ENCODE data around the gene CAPN11. TPM values are rescaled to one million over a fixed set of nuclear protein-coding genes. Genes with fewer than 3 reads are reported as not detected.
"Not testable (repeated sequence)": the region's sequence is repeated elsewhere in the genome, so short reads cannot be mapped to it uniquely, and the experiment has no call there.

CAPN11 gene
- total and polyA plus RNA-seq, 2 experiments from 2014 or later, result 1.1 to 1.7 TPM

DNA sequence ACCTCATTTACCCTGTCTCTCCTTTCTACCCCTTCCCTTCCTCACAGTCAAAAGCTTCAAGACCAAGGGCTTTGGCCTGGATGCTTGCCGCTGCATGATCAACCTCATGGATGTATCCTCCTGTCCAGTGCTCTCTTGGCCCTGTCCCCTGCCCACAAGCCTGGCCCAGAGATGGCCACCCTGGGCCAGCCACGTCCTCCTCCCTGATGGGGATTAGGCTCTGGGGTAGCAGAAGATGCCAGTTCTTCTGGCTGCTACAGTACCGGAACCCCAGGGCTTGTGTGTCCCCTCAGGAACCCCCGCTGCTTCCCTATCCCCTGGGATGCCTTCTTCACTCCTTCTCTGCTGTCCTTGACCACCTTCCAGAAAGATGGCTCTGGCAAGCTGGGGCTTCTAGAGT is 22.3 kb downstream of the CAPN11 start:
- Mint-ChIP-seq H3K27me3 (ENCODE audit: insufficient read depth, low read depth, poor library complexity) (peaks cover 22% of the 10 kb centered on the region), H3K4me1 (peaks cover 31% of the 10 kb centered on the region), H3K9me3 (no peaks in the 10 kb centered on the region), H3K27ac (no peak overlapping the region), H3K36me3 (ENCODE audit: low read depth) (no peaks in the 10 kb centered on the region; the same call in 2 of the 3 replicates), H3K4me3 (no peak overlapping the region)
- H3K9me2 ChIP-seq (ENCODE audit: insufficient read depth), result no peaks in the 10 kb centered on the region
- no peaks in the 10 kb centered on the region for H3K27me3 ChIP-seq (ENCODE audit: insufficient read depth)
- peaks cover 6% of the 10 kb centered on the region for H3K4me1 ChIP-seq (ENCODE audit: insufficient read depth)
- H2AFZ ChIP-seq, result no peak overlapping the region
- no peaks in the 10 kb centered on the region for H3K79me2 ChIP-seq (replicated peaks; ENCODE audit: insufficient read depth)
- H3K4me2 ChIP-seq, result no peak overlapping the region
- no peak overlapping the region for H3K27ac ChIP-seq (ENCODE audit: low read depth)
- H3K36me3 ChIP-seq (ENCODE audit: insufficient read depth), result no peaks in the 10 kb centered on the region
- TF ChIP-seq, protein P1, sequence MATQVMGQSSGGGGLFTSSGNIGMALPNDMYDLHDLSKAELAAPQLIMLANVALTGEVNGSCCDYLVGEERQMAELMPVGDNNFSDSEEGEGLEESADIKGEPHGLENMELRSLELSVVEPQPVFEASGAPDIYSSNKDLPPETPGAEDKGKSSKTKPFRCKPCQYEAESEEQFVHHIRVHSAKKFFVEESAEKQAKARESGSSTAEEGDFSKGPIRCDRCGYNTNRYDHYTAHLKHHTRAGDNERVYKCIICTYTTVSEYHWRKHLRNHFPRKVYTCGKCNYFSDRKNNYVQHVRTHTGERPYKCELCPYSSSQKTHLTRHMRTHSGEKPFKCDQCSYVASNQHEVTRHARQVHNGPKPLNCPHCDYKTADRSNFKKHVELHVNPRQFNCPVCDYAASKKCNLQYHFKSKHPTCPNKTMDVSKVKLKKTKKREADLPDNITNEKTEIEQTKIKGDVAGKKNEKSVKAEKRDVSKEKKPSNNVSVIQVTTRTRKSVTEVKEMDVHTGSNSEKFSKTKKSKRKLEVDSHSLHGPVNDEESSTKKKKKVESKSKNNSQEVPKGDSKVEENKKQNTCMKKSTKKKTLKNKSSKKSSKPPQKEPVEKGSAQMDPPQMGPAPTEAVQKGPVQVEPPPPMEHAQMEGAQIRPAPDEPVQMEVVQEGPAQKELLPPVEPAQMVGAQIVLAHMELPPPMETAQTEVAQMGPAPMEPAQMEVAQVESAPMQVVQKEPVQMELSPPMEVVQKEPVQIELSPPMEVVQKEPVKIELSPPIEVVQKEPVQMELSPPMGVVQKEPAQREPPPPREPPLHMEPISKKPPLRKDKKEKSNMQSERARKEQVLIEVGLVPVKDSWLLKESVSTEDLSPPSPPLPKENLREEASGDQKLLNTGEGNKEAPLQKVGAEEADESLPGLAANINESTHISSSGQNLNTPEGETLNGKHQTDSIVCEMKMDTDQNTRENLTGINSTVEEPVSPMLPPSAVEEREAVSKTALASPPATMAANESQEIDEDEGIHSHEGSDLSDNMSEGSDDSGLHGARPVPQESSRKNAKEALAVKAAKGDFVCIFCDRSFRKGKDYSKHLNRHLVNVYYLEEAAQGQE (IDR thresholded peaks at IDR 0.05; ENCODE audit: unreplicated experiment), result no peak
- no peak for DNase-seq (ENCODE audit: low spot score)
- H3F3A ChIP-seq (replicated peaks; ENCODE audit: low read depth), result 0 out of 2 replicates have a peak, but pooled peaks cover under 1% of the 10 kb centered on the region
- no peak overlapping the region for H3K4me3 ChIP-seq
- no peaks in the 10 kb centered on the region for H4K20me1 ChIP-seq (replicated peaks; ENCODE audit: insufficient read depth)
- no peak for ATAC-seq

GRCh38 chr6:44181784-44182183 is 23.2 kb downstream of the CAPN11 start:
- H2AFZ ChIP-seq; H3K27ac ChIP-seq (ENCODE audit: low read depth); ATAC-seq; H3K9me3 Mint-ChIP-seq; H3K4me3 Mint-ChIP-seq; H3K4me2 ChIP-seq; H3K36me3 Mint-ChIP-seq (ENCODE audit: low read depth); DNase-seq (ENCODE audit: low spot score); H3F3A ChIP-seq (replicated peaks; ENCODE audit: low read depth); H4K20me1 ChIP-seq (replicated peaks; ENCODE audit: insufficient read depth); H3K27ac Mint-ChIP-seq; H3K9me2 ChIP-seq (ENCODE audit: insufficient read depth); H3K79me2 ChIP-seq (replicated peaks; ENCODE audit: insufficient read depth); H3K27me3 ChIP-seq (ENCODE audit: insufficient read depth); H3K36me3 ChIP-seq (ENCODE audit: insufficient read depth); H3K4me3 ChIP-seq: not testable (repeated sequence)
- Mint-ChIP-seq H3K27me3 (ENCODE audit: insufficient read depth, low read depth, poor library complexity) (peaks cover 21% of the 10 kb centered on the region), H3K4me1 (peaks cover 31% of the 10 kb centered on the region)
- H3K4me1 ChIP-seq (ENCODE audit: insufficient read depth), result peaks cover 12% of the 10 kb centered on the region

DNA sequence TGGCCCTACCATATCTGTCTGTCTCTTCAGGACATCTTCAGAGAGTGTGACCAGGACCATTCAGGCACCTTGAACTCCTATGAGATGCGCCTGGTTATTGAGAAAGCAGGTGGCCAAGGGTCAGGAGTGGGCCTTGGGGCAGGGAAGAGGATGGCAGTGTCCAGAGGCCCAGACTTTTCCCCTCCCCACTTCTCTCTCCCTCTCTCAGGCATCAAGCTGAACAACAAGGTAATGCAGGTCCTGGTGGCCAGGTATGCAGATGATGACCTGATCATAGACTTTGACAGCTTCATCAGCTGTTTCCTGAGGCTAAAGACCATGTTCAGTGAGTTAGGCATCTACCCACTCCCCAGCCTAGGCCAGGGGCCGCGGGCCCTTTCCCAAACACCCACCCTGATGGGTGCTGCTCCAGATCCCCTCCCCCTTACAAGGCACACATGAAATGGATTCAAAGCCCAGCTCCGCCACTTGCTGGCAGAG is 24.3 kb downstream of the CAPN11 start:
- Mint-ChIP-seq H3K4me1 (peaks cover 28% of the 10 kb centered on the region), H3K4me3 (no peak overlapping the region), H3K36me3 (ENCODE audit: low read depth) (no peaks in the 10 kb centered on the region), H3K27ac (no peak overlapping the region), H3K27me3 (ENCODE audit: insufficient read depth, low read depth, poor library complexity) (peaks cover 18% of the 10 kb centered on the region), H3K9me3 (no peaks in the 10 kb centered on the region)
- H3K9me2 ChIP-seq (ENCODE audit: insufficient read depth), result no peaks in the 10 kb centered on the region
- H3K27ac ChIP-seq (ENCODE audit: low read depth), result no peak overlapping the region
- H3K4me3 ChIP-seq, result no peak overlapping the region
- H4K20me1 ChIP-seq (replicated peaks; ENCODE audit: insufficient read depth), result no peaks in the 10 kb centered on the region
- DNase-seq (ENCODE audit: low spot score) (no peak), ATAC-seq (no peak)
- 0 out of 2 replicates have a peak, but pooled peaks cover 2% of the 10 kb centered on the region for H3F3A ChIP-seq (replicated peaks; ENCODE audit: low read depth)
- H3K36me3 ChIP-seq (ENCODE audit: insufficient read depth), result no peaks in the 10 kb centered on the region
- H3K4me1 ChIP-seq (ENCODE audit: insufficient read depth), result peaks cover 12% of the 10 kb centered on the region
- H3K79me2 ChIP-seq (replicated peaks; ENCODE audit: insufficient read depth), result no peaks in the 10 kb centered on the region
- no peaks in the 10 kb centered on the region for H3K27me3 ChIP-seq (ENCODE audit: insufficient read depth)
- no peak overlapping the region for H2AFZ ChIP-seq
- H3K4me2 ChIP-seq, result no peak overlapping the region
- TF ChIP-seq, protein P1 (IDR thresholded peaks at IDR 0.05; ENCODE audit: unreplicated experiment), result no peak
- TF ChIP-seq ZNF331 (CRISPR knock-in tag; IDR thresholded peaks at IDR 0.05; ENCODE audit: low read depth), result no peak
- no peak for TF ChIP-seq NANOG (IDR thresholded peaks at IDR 0.05; ENCODE audit: borderline replicate concordance)
- TF ChIP-seq STAT1 (IDR thresholded peaks at IDR 0.05; ENCODE audit: unreplicated experiment), result no peak
- TF ChIP-seq, protein P2, sequence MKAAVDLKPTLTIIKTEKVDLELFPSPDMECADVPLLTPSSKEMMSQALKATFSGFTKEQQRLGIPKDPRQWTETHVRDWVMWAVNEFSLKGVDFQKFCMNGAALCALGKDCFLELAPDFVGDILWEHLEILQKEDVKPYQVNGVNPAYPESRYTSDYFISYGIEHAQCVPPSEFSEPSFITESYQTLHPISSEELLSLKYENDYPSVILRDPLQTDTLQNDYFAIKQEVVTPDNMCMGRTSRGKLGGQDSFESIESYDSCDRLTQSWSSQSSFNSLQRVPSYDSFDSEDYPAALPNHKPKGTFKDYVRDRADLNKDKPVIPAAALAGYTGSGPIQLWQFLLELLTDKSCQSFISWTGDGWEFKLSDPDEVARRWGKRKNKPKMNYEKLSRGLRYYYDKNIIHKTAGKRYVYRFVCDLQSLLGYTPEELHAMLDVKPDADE (IDR thresholded peaks at IDR 0.05), result no peak
- no peak for TF ChIP-seq CREB1 (CRISPR knock-in tag; IDR thresholded peaks at IDR 0.05; ENCODE audit: low read depth)
- TF ChIP-seq JUNB (IDR thresholded peaks at IDR 0.05; ENCODE audit: unreplicated experiment), result no peak
- TF ChIP-seq EZH2phosphoT487 (IDR thresholded peaks at IDR 0.05; ENCODE audit: unreplicated experiment), result no peak
- TF ChIP-seq ZNF114 (CRISPR knock-in tag; IDR thresholded peaks at IDR 0.05), result no peak

Data from GM23338 (cell line).